Measurements from ENCODE around the gene FOXP1.

DNA sequence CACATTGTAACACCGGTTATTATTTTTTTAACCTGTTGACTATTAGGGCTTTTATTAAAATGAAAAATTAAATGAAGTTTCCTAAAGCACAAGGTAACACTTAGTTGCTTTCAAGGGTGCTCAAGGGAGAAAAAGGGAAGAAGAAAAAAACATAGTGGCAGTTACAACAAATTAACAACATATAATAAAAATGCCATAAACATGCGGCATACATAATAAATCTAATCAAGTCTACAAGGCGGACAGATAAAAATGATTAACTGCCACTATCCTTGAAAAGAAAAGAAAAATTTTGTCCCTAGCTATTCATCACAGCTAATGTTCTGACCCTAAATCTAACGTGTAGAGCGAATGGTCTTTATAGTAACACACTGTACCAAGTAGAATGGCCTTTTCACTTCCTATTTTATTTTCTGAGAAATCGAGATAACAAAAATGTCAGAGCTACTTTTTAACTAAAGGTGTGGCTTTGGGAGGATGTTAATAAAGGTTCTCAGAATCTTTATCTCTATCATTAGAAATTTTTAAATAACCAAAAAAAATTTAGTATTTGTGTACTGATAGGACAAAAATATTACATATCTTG lies 194.9 kb downstream of the FOXP1 start:
- TF ChIP-seq, protein P1, sequence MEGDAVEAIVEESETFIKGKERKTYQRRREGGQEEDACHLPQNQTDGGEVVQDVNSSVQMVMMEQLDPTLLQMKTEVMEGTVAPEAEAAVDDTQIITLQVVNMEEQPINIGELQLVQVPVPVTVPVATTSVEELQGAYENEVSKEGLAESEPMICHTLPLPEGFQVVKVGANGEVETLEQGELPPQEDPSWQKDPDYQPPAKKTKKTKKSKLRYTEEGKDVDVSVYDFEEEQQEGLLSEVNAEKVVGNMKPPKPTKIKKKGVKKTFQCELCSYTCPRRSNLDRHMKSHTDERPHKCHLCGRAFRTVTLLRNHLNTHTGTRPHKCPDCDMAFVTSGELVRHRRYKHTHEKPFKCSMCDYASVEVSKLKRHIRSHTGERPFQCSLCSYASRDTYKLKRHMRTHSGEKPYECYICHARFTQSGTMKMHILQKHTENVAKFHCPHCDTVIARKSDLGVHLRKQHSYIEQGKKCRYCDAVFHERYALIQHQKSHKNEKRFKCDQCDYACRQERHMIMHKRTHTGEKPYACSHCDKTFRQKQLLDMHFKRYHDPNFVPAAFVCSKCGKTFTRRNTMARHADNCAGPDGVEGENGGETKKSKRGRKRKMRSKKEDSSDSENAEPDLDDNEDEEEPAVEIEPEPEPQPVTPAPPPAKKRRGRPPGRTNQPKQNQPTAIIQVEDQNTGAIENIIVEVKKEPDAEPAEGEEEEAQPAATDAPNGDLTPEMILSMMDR (optimal IDR thresholded peaks at IDR 0.05 in 1 of 3, IDR thresholded peaks at IDR 0.05 in 1 of 3, conservative IDR thresholded peaks at IDR 0.05 in 1 of 3; ENCODE audit: extremely low read depth in 1 of 3, insufficient read depth in 2 of 3, low read length in 3 of 3): no peak
- no peak for TF ChIP-seq EZH2 (IDR thresholded peaks at IDR 0.05; ENCODE audit: low read length)

Data from keratinocyte (primary cell).